GM15510 (cell line): ENCODE data around the gene ITSN2.

ENCODE experiments used
- POLR2A ChIP-seq: IDR thresholded peaks from 3 replicates; pipeline ENCODE4 v1.6.1; 2011; ENCODE audit warnings: borderline replicate concordance; ENCODE audit not compliant: insufficient read length; ENCODE audit errors: extremely low read depth

Gene ITSN2

DNA sequence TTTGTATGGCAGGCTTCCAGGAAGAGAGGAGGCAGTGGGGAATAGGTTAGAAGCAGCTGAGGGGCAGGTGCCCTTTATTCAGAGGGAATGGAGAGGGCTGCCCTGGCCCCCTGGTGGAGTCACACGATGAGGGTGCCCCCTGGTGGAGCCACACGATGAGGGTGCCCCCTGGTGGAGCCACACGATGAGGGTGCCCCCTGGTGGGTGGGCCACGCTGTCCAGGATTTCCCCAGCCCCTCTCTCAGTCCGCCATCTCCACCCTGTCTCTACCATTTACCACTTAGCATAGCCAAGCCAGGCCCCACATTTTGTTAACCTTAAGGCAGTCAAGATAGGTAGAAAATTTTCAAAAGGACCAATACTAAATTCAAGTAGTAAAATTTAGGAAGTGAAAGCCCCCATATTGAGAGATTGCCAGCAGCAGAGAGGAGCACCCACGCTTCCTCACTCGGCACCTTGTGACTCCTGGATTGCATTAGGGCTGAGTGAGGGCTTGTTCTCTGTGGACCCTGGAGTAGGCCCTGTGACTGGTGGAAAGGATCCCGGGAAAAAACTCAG lies 195.8 kb downstream of the ITSN2 start:
- no peak for TF ChIP-seq POLR2A

DNA sequence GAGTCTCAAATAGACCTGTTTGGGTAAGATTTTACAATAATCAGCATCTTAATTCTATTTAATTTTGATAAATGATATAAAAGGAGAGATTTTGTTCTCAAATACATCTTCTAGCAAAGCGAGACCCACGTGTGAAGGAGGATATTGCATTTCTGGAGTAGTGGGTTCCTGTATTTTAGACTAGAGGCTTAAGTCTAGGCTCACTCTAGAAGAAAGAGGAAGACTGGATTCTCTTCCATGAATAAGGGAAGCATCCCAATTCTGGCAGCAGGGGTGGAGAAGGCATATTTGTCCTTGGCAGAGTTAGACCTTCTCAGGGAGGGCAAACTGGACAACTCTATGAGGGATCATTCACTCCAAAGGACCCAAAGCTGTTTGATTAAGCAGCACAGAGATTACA lies 196.7 kb downstream of the ITSN2 start:
- TF ChIP-seq POLR2A = no peak

DNA sequence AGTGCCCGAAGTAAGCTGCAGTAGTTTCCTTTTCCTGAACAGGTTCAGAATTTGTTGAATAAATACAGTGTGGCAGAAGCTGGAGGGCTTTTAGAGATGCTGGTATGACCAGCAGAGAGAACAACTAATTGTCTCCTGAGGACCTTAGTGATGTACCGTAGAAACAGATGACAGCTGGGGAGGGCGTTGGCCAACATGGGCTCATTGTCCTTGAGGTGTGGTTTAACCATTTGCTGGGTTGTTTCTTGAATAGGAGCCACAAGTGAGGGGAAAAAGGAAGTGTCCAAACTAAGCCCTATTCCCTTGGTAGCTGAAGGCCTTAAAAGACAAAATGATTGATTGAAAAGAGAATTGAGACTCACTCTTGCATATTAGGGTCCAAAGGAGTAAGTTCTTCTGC lies 197.2 kb downstream of the ITSN2 start:
- no peak for TF ChIP-seq POLR2A

DNA sequence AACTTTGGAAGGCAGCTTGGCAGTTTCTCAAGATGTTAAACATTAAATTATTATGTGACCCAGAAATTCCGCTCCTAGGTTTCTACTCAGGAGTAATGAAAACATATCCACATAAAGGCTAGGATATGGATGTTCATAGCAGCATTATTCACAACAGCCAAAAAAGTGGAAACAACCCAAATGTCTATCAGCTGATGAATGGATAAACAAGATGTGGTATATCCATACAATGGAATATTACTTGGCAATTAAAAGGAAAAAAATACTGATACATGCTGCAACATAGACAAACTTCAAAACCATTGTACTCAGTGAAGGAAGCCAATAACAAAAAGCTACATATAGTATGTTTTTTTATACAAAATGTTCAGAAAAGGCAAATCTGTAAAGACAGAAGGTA lies 197.8 kb downstream of the ITSN2 start:
- no peak for TF ChIP-seq POLR2A

DNA sequence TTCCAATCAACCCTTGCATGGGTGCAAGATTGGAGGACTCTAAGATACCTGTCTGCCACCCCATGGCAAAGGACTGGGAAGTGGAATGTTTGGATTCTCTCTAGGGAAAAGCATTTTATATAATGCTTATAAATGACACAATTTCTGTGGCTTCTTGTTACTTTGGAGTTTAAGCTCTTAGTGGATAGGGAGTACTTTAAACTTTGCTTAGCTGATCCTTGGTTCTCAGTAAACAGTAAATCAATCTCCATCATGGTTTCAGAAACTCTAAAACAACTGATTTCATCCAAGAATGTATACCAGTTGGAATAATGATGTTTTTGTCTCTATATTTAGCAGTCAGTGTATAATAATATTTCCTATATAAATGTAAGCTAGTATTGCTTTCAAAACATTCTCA lies 199.6 kb downstream of the ITSN2 start:
- no peak for TF ChIP-seq POLR2A

DNA sequence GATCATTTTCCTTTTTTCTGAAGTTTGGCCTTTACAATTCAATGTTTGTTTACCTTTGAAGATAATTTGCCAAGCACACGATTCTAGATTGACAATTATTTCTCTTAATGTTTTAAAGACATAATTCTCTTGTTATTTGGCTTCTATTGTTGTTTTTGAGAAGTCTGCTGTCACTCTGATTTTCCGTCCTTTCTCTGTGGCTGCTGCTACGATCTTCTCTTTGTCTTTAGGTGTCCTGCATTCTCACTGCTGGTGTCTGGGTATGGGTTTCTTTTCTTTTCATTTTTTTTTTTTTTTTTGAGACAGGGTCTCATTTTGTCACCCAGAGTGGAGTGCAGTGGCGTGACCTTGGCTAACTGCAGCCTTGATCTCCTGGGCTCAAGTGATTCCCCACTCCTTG lies 200.6 kb downstream of the ITSN2 start:
- no peak for TF ChIP-seq POLR2A

DNA sequence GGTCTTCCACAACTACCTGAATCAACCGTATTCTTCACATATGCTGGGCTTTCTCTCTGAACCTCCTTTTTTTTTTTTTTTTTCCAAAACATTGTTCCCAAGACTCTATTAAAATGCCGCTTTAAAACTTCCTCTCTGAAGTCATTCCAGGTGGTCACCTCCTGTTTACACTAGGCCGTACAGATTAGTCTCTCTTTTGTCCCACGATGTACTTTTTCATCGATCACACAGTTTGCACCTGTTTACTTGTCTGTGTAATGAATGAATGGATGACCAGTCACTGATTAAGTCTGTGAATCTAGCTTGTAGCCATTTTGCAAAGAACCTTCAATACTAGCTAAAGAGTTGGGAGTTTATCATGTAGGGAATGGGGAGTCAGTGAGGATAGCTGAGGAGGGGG lies 202.2 kb downstream of the ITSN2 start:
- TF ChIP-seq POLR2A = no peak

DNA sequence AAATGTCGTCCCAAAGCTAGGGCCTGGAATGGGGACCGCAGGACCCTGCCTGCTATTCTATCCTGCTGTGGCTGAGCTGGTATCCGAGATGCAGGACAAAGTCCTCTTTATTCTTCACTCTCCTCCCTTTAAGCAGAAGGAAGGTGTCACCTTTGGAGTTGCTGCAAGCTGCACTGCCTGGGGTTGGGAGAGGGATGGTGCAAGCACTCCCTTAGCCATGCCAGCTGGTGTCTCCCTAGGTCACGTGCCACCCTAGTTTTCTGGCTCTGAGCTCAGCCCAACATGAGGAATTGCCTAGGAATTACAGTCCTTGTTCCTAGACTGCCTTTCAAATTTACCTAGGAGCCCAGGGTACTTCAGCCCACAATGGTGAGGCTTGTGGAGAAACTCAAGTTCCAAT lies 206.9 kb downstream of the ITSN2 start:
- no peak for TF ChIP-seq POLR2A
